22Rv1 (cell line): ENCODE results near the gene ZNG1A.

Experiments used
- ZFX ChIP-seq: fragments of 450-650 bp; IDR thresholded peaks from 2 replicates; pipeline ENCODE4 v1.6.1; 2017; ENCODE audit warnings: antibody characterized with exemption, borderline replicate concordance
- TF ChIP-seq, protein P1 (sequence below): fragments of 450-650 bp; IDR thresholded peaks from 2 replicates; pipeline ENCODE4 v1.5.1; 2017; ENCODE audit warnings: mild to moderate bottlenecking

DNA sequence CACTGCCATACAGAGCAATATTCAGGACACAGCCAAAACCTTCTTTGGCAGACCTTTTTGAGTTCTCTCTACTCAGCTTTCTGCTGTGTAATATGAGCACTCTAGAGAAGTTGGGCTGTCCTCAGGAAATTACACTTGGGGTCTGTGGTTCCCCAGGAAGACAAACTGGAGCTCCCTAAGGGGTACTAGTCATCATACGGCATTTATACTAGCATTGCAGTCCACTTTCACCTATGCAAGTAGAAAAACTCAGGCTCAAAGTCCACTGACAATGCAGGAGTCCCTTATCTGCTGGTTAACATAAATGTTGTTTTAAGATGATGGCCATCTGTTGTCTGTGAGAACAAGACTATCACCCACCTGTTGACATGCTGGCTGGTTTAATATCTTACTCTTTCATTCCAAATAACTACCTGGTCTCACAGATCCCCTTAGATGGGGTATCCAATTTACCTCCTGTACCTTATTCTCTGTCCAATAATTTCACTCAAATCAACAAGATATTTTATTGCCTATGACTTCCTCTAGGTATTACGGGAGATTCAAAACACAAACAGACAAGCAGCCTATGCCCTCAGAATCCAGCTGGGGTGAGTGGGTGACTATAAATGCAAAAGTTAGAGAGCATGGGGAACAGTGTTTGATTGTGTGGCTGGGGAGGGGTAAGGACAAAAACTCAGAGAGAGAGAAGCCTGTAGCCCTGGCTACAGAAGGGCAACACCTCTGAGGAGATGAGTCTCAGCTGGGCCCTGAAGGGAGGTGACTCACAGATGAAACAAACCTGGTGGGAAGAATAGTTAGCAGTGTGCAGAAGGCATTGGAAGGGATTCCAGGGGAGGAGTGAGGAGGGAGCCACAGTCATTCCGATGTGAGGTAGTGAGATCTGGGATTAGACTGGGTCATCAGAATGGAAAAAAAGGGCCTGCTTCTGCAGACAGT, 46.0 kb upstream of the ZNG1A start:
- TF ChIP-seq, protein P1, sequence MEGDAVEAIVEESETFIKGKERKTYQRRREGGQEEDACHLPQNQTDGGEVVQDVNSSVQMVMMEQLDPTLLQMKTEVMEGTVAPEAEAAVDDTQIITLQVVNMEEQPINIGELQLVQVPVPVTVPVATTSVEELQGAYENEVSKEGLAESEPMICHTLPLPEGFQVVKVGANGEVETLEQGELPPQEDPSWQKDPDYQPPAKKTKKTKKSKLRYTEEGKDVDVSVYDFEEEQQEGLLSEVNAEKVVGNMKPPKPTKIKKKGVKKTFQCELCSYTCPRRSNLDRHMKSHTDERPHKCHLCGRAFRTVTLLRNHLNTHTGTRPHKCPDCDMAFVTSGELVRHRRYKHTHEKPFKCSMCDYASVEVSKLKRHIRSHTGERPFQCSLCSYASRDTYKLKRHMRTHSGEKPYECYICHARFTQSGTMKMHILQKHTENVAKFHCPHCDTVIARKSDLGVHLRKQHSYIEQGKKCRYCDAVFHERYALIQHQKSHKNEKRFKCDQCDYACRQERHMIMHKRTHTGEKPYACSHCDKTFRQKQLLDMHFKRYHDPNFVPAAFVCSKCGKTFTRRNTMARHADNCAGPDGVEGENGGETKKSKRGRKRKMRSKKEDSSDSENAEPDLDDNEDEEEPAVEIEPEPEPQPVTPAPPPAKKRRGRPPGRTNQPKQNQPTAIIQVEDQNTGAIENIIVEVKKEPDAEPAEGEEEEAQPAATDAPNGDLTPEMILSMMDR: no peak
- no peak for TF ChIP-seq ZFX
